Kidney capillary endothelial cell (primary cell): ENCODE results near the gene JPH3.

Experiments
- DNase-seq: peaks from one replicate; pipeline ENCODE4 v3.0.0-alpha.2; 2018; ENCODE audit warnings: low spot score

Gene JPH3

DNA sequence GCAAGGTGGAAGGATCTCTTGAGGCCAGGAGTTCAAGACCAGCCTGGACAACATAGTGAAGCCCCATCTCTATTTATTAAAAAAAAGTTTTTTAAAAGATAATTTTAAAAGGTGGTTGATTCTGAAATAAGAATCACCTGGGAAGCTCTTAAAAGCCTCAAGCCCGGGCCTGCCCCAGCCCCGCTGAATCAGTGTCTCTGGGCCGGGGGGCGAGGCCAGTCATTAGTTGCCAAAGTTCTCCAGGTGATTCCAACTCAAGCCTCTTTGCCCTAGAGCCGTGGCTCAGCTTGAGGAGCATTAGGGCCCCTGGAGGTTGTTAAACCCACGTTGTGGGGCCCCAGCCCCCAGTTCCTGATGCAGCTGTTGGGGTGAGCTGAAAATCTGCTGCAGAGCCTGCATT is 24.6 kb downstream of the JPH3 start:
- DNase-seq: no peak

- no peak for DNase-seq
These were observed 25.4 kb downstream of the JPH3 start for GRCh38 chr16:87627542-87628245.

- no peak for DNase-seq
These were observed 26.1 kb downstream of the JPH3 start for GRCh38 chr16:87628246-87628923.

- peak; percentile 30 for DNase-seq
These were observed 26.6 kb downstream of the JPH3 start for GRCh38 chr16:87628940-87629339.

- DNase-seq: no peak
These were observed 28.8 kb downstream of the JPH3 start for GRCh38 chr16:87631067-87631466.

DNA sequence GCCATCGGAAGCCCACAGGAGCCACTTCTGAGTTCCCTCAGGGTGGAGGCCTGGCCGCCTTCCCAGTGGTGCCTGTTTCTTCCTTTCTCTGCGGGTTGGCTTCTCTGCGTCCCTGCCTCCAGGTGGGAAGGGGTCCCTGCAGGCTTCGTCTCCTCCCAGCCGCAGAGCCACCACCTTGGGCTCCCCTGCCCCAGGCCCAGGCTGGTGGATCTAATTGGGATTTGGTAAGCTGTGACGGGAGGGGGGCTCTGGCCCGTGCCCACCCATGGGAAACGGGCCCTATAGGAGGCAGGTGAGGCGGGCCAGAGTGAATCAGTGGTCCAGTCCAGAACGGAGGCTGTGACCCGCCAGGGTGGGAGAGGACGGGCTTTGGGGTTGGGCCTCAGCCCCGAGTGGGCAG is 32.1 kb downstream of the JPH3 start:
- no peak for DNase-seq

GRCh38 chr16:87635541-87636049 is 33.3 kb downstream of the JPH3 start:
- peak; percentile 8 for DNase-seq

DNA sequence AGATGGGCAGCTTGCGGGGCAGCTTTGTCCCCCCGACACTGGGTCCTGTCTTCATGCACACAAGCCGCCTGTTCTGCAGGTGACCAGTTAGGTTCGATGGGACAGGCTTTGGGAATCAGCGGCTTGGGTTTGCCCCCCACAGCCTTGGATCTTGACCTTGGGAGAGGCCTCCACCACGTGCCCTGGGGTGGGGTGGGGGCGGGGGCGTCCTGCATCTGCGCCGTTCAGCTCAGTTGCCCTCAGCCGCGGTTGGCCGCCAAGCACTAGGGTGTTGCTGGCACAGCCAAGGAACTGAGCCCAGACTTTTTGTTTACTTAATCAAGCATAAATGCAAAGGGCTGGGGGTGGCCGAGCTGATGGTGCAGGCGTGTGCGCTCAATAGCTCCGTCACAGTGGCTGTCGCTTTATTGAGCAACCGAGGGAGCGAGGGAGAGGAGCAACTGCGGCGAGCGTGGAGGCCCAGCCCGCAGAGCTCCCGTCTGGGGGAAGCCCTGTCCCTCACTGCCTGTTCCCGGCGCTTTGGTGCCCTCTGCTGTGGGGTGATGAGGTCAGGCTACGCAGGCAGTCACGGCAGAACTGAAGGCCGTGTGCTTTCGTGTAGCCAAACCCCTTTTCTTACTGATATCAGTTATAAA is 33.9 kb downstream of the JPH3 start:
- DNase-seq: peak; percentile 67

GRCh38 chr16:87636741-87637140 is 34.4 kb downstream of the JPH3 start:
- DNase-seq: no peak

- no peak for DNase-seq
These were observed 35.0 kb downstream of the JPH3 start for GRCh38 chr16:87637357-87637756.

DNA sequence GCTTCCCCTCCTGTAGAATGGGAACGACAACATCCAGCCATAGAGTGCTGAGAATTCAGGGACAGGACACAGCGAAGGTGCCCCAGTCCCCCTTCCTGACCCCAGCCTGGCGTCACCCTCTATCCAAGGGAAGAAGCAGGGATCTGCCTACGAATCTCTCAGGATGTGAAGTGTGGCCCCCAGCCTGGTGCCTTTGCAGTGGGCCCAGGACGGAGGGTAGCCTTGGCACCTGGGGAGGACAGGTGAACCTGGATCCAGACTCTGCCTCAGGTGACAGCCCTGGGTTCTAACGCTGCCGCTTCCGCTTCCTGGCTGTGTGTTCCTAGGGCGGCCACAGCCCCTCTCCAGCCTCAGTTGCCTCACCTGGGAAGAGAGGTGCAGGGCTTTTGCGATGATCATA is 36.4 kb downstream of the JPH3 start:
- no peak for DNase-seq

DNA sequence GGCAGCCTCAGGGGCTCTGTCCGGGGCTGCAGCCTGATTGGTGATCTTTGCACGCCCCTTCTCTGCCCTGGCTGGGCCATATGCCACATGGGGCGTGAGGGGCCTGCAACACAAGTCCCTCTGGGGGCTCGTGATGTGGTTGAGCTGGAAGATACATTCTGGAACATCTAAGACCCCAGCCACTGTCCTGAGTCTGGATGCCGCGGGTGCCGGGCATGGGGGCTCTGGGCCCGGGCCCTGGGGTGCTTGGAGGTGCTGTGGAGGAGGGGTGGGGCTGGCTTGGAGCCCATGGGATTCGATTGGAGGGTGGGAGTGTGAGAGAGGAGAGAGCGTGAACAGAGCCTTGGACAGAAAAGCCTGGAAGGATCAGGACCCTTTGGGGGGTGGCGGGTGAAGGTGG is 39.4 kb downstream of the JPH3 start:
- no peak for DNase-seq

DNA sequence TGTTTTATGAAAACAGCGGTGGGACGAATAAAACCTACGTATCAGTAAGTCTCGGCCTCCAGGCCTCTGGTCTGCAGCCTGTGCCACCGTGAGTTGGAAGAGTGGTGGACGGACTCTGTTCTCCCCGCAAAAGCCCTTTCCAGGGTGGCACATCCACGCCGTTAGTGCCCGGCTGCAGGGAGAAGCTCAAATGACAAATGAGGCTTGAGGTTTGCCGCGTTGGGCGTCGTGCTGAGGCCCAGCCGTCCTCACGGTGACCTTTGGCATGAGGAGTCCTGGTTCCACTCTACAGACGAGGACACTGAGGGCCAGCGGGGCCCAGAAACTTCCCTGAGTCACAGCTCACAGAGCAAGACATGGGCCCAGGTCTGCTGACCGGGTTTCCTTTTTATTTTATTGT is 40.2 kb downstream of the JPH3 start:
- DNase-seq: no peak

GRCh38 chr16:87644186-87644585 is 41.9 kb downstream of the JPH3 start:
- no peak for DNase-seq

- DNase-seq: no peak
These were observed 42.3 kb downstream of the JPH3 start for GRCh38 chr16:87644596-87644995.

- no peak for DNase-seq
These were observed 43.5 kb downstream of the JPH3 start for GRCh38 chr16:87645802-87646201.

- no peak for DNase-seq
These were observed 45.3 kb downstream of the JPH3 start for GRCh38 chr16:87647431-87648185.

- no peak for DNase-seq
These were observed 45.9 kb downstream of the JPH3 start for GRCh38 chr16:87648236-87648635.

GRCh38 chr16:87648698-87649487 is 46.6 kb downstream of the JPH3 start:
- DNase-seq: no peak

GRCh38 chr16:87652386-87652785 is 50.1 kb downstream of the JPH3 start:
- no peak for DNase-seq

DNA sequence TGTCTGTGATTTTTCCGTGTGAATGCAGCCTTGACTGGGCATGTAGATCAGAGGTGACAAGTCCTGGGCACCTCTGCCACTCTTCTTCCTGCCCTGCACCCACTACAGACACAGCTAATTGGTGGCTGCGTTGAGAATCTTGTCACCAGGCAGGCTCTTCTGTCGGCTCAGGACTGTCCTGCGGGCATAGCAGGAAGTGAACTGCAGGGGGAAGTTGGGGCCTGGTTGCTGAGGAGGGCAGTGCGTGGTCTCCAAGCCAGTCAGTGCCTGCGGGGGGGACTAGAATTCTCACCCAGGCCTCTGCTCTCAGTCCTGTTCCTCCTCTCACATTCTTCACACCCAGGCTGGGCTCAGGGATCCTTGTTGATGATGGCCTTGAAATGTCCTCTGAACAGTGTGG is 50.5 kb downstream of the JPH3 start:
- no peak for DNase-seq

DNA sequence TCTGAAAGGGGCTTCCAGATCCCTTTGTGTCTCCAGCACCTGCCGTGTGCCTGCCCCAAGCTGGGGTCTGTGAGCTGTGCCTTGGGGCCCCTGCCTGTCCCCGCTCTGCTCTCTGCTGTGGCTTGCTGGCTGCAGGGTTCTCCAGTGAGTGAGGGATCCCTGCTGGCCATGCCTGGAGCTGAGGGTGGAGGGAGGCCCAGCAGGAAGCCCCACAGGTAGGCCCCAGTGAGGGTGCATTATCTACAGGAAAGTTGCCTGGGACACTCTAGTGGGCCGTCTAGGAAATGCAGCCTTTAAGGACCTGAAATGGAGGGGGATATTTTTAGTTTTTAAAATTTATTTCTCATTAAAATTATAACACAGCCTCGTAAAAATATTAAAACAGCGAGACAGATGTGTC is 50.9 kb downstream of the JPH3 start:
- no peak for DNase-seq
